Esophagus squamous epithelium (tissue), 4 donors: ENCODE measurements around the gene SBF1.

Experiments used
- CTCF ChIP-seq, 6 experiments: fragments of 450-650 bp in 4 of 6; fragments of 200-600 bp in 2 of 6; sonication (generic) in 2 of 6; IDR thresholded peaks; one replicate each; pipeline ENCODE4 v1.5.1; 2016 to 2019; ENCODE audit warnings: antibody characterized with exemption in 6 of 6, mild to moderate bottlenecking in 4 of 6, moderate library complexity in 4 of 6
- POLR2A ChIP-seq, 4 donors: fragments of 450-650 bp; IDR thresholded peaks; one replicate each; pipeline ENCODE4 v1.6.1; 2017; ENCODE audit warnings: antibody characterized with exemption in 4 of 4, mild to moderate bottlenecking in 4 of 4, moderate library complexity in 3 of 4

DNA sequence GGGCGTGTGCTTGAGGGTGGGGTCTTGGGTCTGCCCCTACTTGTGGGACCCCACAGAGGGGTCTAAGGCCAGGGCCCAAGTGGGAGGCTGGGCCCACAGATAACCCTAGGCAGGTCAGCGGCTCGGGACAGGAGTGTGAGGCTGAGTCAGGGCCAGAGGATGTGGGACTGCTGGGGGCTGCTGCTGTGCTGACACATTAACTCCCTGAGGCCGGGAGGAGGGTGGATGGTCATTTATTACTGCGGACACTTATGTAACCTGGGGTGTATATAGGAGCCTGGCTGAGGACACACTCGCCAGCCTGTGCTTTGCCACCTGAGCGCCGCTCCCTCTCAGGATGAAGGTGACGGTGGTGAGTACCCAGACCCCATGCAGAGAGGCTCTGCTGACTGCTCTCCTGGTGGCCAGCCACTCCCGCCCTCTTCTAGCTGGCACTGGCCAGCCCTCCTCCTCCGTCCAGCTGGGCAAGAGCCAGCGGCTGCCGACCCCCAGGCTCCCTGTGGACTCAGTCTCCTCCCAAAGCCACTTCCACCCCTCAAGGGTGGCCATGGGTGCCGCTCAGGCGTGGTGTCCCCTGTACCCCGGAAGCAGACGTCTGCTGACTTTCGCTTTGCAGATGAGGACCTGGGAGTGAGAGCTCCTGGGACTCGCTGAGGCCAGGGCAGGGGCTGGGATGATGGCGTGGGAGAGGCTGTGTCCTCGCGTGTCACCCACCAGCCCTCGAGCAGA, 11.9 kb upstream of the SBF1 start, which contains the start of gene MIOX:
- TF ChIP-seq CTCF (IDR thresholded peaks at IDR 0.05) (no peak), POLR2A (IDR thresholded peaks at IDR 0.05) (no peak)
